Activated CD8-positive, alpha-beta T cell treated with anti-CD3 and anti-CD28 coated beads for 36 hours (primary cell): Measurements from ENCODE around the gene NUMB. TPM values are rescaled to one million over a fixed set of nuclear protein-coding genes. Genes with fewer than 3 reads are reported as not detected.
"Not testable (repeated sequence)": the region's sequence is repeated elsewhere in the genome, so short reads cannot be mapped to it uniquely, and the experiment has no call there.

Source experiments
- ATAC-seq: fragments of 200-7000 bp; cut with Tn5 transposase; one replicate; pipeline ENCODE4 v1.10.0; 2021; ENCODE audit warnings: mild to moderate bottlenecking, moderate library complexity
- CTCF ChIA-PET: fragments of 350-600 bp; sonication (Branson Sonifier 250); formaldehyde crosslinking; loops from one replicate; lab custom pipeline; 2021; ENCODE audit warnings: antibody characterized with exemption; lab: Charles Lee
- POLR2A ChIA-PET: fragments of 350-600 bp; sonication (Branson Sonifier 250); formaldehyde crosslinking; loops from one replicate; lab custom pipeline; 2021; ENCODE audit warnings: antibody characterized with exemption; lab: Charles Lee
- DNase-seq: peaks from one replicate; pipeline ENCODE4 v3.0.0-alpha.2; 2020
- H3K27ac Mint-ChIP-seq: one replicate; pipeline ENCODE4 v1.8.0; 2021; ENCODE audit warnings: mild to moderate bottlenecking, mixed read lengths
- H3K27me3 Mint-ChIP-seq: one replicate; pipeline ENCODE4 v1.8.0; 2021; ENCODE audit warnings: mixed read lengths
- H3K36me3 Mint-ChIP-seq: one replicate; pipeline ENCODE4 v1.8.0; 2021; ENCODE audit warnings: low read depth, mixed read lengths
- H3K4me1 Mint-ChIP-seq: one replicate; pipeline ENCODE4 v1.8.0; 2021; ENCODE audit warnings: low read depth, mixed read lengths
- H3K4me3 Mint-ChIP-seq: one replicate; pipeline ENCODE4 v1.8.0; 2021; ENCODE audit warnings: mild to moderate bottlenecking, moderate library complexity, mixed read lengths
- H3K9me3 Mint-ChIP-seq: one replicate; pipeline ENCODE4 v1.8.0; 2021; ENCODE audit warnings: mixed read lengths
- CTCF ChIP-seq: fragments of 200-600 bp; IDR thresholded peaks from one replicate; pipeline ENCODE4 v1.8.0; 2022; ENCODE audit warnings: antibody characterized with exemption, mild to moderate bottlenecking
- intact Hi-C: fragments of 100-400 bp; cut with micrococcal nuclease; formaldehyde crosslinking; loops from one replicate; pipeline ENCODE4 v1.10.0; 2022
- total RNA-seq, 2 experiments: library from RNA; stranded (reverse); gene quantifications; one replicate each; pipeline ENCODE4 v1.2.3, GENCODE V29; 2021

NUMB gene
- total RNA-seq, 2 experiments from 2014 or later: 31.8 to 33.0 TPM

- Mint-ChIP-seq H3K27me3 (no peaks in the 10 kb centered on the region), H3K36me3 (peaks cover 2% of the 10 kb centered on the region), H3K4me1 (peaks cover 6% of the 10 kb centered on the region), H3K27ac (no peak overlapping the region), H3K4me3 (no peak overlapping the region), H3K9me3 (no peaks in the 10 kb centered on the region)
- ChIA-PET CTCF (interaction anchor here (1.4 kb wide), 1 partner anchor 73 kb away, joined by 6 read pairs; no protein-coding TSS in a partner anchor), POLR2A (no interaction called here)
- intact Hi-C loops: no loop called here
- no peak for TF ChIP-seq CTCF
- ATAC-seq (no peak), DNase-seq (no peak)
These were observed 89.7 kb downstream of the NUMB start for GRCh38 chr14:73368616-73369015.

GRCh38 chr14:73365727-73366126 is 92.6 kb downstream of the NUMB start:
- H3K36me3 Mint-ChIP-seq: peaks cover 2% of the 10 kb centered on the region
- intact Hi-C loops: no loop called here
- H3K27me3 Mint-ChIP-seq: no peaks in the 10 kb centered on the region
- ATAC-seq (no peak), DNase-seq (no peak)
- H3K9me3 Mint-ChIP-seq: no peaks in the 10 kb centered on the region
- CTCF ChIA-PET: interaction anchor here (0.8 to 1.6 kb wide), 2 partner anchors 71 to 106 kb away, joined by 4 to 6 read pairs; no protein-coding TSS in a partner anchor
- POLR2A ChIA-PET: no interaction called here
- H3K27ac Mint-ChIP-seq: no peak overlapping the region
- TF ChIP-seq CTCF: no peak
- H3K4me1 Mint-ChIP-seq: no peaks in the 10 kb centered on the region
- no peak overlapping the region for H3K4me3 Mint-ChIP-seq

DNA sequence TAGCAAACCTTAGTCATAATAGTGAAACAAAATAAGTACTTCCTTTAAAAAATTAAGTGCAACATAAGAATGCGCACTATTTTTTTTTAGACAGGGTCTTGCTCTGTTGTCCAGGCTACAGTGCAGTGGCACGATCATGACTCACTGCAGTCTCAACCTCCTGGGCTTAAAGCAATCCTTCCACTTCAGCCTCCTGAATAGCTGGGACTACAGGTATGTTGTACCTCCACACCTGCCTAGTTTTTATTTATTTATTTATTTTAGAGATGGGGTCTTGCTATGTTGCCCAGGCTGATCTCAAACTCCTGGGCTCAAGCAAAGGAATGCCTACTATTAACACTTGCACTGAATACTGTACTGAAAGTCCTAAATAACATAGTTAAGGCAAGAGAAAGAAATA is 93.8 kb downstream of the NUMB start:
- peaks cover 2% of the 10 kb centered on the region for H3K36me3 Mint-ChIP-seq
- CTCF ChIA-PET: no interaction called here
- no peak overlapping the region for H3K4me3 Mint-ChIP-seq
- H3K27me3 Mint-ChIP-seq: no peaks in the 10 kb centered on the region
- ATAC-seq: no peak
- no peaks in the 10 kb centered on the region for H3K9me3 Mint-ChIP-seq
- intact Hi-C loops: no loop called here
- no peak for DNase-seq
- POLR2A ChIA-PET: no interaction called here
- no peak for TF ChIP-seq CTCF
- no peaks in the 10 kb centered on the region for H3K4me1 Mint-ChIP-seq
- no peak overlapping the region for H3K27ac Mint-ChIP-seq

DNA sequence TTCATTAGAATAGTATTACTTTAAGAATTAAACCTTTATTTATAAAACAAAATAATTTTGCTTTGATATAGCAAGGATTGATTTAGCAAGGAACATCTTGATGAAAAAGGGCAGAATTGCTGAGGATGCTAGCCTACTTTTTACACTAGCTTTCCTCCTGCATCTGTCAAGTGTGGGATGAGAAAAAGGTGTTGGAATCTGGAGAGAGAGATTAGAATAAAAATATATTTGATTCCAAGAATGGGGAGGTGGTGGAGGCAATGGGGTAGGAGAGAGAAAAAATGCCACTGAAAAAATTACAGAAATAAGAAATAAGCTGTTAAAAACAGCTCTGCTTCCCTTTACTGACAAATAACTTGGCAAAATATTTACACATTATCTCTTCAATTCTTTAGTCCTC is 98.9 kb downstream of the NUMB start:
- ATAC-seq (no peak), DNase-seq (no peak)
- H3K4me3 Mint-ChIP-seq: no peak overlapping the region
- intact Hi-C loops: no loop called here
- no peak overlapping the region for H3K27ac Mint-ChIP-seq
- peaks cover 2% of the 10 kb centered on the region for H3K36me3 Mint-ChIP-seq
- ChIA-PET POLR2A (no interaction called here), CTCF (no interaction called here)
- no peaks in the 10 kb centered on the region for H3K27me3 Mint-ChIP-seq
- no peak for TF ChIP-seq CTCF
- no peaks in the 10 kb centered on the region for H3K4me1 Mint-ChIP-seq
- no peaks in the 10 kb centered on the region for H3K9me3 Mint-ChIP-seq

GRCh38 chr14:73358187-73358586 is 100.2 kb downstream of the NUMB start:
- Mint-ChIP-seq H3K4me3 (no peak overlapping the region), H3K36me3 (no peaks in the 10 kb centered on the region), H3K4me1 (no peaks in the 10 kb centered on the region), H3K27ac (no peak overlapping the region), H3K27me3 (no peaks in the 10 kb centered on the region), H3K9me3 (no peaks in the 10 kb centered on the region)
- ChIA-PET POLR2A (no interaction called here), CTCF (no interaction called here)
- TF ChIP-seq CTCF: no peak
- DNase-seq (no peak), ATAC-seq (no peak)
- intact Hi-C loops: no loop called here

DNA sequence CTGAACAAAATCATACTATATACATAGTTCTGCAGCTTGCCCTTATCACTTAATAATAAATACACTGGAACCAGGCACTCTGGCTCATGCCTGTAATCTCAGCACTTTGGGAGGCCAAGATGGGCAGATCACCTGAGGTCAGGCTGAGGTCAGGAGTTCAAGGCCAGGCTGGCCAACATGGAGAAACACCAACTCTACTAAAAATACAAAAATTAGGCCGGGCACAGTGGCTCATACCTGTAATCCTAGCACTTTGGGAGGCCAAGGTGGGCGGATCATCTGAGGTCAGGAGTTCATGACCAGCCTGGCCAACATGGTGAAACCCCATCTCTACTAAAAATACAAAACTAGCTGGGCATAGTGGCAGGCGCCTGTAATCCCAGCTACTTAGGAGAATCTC is 109.3 kb downstream of the NUMB start:
- H3K4me1 Mint-ChIP-seq, H3K27me3 Mint-ChIP-seq, intact Hi-C loops, ATAC-seq, H3K27ac Mint-ChIP-seq, H3K36me3 Mint-ChIP-seq, H3K4me3 Mint-ChIP-seq, DNase-seq, H3K9me3 Mint-ChIP-seq: not testable (repeated sequence)
- ChIA-PET CTCF (interaction anchor here (0.7 kb wide), 1 partner anchor 147 kb away, joined by 3 read pairs; no protein-coding TSS in a partner anchor), POLR2A (interaction anchor here (0.6 kb wide), 1 partner anchor 241 kb away, joined by 3 read pairs; no protein-coding TSS in a partner anchor)
